NCI-H2029 (cell line): Measurements from ENCODE around the gene MOK.

Source experiments
- DNase-seq: peaks from one replicate; lab custom pipeline; 2025; lab: John Stamatoyannopoulos, UW

Gene MOK

DNA sequence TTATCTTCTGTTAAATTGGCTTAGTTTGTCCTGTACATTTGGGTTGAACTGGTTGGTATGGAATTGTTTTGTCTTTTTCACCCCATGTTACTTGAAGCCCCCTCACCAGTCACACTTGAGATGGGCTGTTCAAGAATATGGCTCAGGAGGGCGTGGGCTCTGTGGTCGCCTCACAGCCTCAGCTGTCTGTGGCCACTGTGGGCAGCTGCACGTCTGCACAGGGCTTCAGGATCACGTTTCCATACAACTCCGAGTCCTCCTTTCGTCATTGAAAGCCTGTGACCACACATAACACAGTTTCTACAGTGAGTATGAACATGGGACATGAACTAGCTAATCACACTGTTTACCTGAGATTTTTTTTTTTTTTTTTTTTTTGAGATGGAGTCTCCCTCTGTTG lies 81.3 kb downstream of the MOK start:
- DNase-seq: no peak

- no peak for DNase-seq
Measured at GRCh38 chr14:102222751-102223150, 82.2 kb downstream of the MOK start.

DNA sequence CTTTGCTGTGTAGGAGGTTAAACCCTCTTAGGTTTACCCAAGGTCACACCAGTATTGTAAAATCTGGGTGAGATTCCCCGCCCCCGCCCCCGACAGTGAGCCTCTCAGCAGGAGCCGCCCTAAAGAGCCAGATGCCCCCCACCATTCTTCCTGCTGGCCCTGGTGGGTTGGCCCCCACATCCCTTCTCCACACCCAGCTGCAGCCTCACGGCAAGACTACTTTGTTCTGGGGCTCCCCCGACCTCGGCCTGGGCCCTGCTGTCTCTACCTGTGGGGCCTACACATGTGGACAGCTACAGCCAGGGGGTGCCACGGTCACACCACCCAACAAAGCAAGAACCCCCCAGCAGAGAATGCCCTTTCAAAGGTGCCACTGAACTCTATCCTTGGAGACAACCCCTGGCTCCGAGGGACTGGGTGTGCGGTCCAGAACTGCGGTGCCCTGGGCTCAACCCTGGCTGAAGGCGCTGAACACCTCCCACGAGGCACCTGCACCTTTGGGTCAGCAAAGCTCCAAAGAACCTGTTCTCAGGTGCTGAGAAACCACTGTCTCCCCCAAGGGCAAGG lies 82.9 kb downstream of the MOK start:
- DNase-seq: no peak

- DNase-seq: no peak
Measured at GRCh38 chr14:102221026-102221425, 83.9 kb downstream of the MOK start.

GRCh38 chr14:102220031-102220430 lies 84.9 kb downstream of the MOK start:
- no peak for DNase-seq

DNA sequence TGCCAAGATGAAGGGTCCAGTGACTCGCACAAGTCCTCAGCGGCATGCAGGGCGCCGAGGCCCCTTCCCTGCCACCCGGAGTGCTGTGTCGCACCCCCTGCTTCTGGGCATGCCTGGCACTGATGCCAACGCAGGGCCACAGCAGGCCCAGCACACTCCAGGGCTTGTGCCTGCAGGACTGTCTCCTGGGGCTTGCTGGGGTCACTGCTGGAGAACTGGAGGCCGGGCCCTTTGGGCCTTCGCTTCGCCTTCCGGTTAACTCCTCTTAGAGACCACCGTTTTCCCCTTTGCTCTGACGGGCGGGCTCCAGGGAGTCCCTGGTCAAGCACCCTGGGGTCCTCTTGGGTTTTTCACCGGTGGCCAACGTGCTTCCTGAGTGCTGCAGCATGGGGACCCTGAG lies 85.6 kb downstream of the MOK start:
- no peak for DNase-seq

DNA sequence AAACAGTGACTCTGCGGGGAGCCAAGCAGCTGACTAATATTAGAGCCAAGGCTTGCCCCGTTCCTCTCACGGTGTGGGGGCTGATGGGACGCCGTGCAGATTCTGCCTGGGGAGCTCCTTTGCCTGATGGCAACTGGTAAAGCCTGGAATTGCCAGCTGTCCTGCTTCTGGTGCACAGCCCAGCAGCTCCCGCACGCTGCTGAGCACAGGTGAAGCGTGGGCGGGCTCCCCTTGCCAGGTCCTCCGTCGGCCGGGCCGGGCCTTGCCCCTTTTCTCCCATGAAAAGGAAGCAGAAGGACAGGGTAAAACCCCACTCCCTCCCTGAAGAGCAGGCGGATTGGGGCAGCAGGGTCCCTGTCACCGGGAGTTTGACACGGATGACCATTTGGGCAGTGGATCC lies 86.3 kb downstream of the MOK start:
- no peak for DNase-seq

DNA sequence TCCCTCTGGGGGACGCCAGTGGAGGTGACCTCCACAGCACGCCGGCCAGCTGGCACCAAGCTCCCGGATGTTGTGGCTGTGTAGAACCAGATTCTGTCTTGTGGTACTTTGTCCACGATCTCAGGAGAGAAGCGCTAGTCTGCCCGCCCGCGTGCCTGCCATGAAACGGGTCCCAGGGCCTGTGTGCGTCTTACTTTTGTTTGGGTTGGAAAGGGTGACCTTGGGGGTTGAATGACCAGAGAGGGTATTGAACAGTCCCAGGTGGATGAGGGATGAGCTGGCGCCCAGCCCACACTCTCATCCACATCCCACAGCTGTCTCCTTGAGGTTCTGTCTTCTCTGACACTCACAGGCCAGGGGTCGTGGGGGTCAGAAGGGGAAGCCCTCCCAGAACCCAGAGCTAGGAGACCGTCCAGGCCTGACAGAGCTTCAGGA lies 87.0 kb downstream of the MOK start:
- DNase-seq: no peak

- DNase-seq: no peak
Measured at GRCh38 chr14:102217399-102217798, 87.6 kb downstream of the MOK start.

GRCh38 chr14:102215576-102216250 lies 89.3 kb downstream of the MOK start:
- peak; percentile 44 for DNase-seq

DNA sequence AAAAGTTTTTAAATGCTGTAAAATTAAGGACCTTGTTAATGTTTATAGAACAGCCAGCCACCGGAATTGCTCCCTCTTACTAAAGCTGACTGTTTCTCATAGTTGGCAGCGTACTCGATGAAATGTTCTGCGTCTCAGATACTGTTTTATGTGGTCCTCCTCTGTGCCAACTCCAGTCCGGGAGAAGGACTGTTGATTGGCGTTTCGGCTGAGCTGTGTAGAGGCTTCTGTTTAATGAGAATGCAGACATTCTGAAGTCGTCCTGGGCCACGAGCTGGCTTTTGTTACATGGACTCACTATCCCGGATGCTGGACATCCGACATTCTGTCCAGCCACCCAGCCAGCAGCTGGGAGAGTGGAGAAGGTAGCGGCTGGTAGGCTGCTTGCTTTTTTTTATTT lies 89.9 kb downstream of the MOK start:
- DNase-seq: no peak

GRCh38 chr14:102213984-102214658 lies 90.8 kb downstream of the MOK start:
- DNase-seq: no peak

DNA sequence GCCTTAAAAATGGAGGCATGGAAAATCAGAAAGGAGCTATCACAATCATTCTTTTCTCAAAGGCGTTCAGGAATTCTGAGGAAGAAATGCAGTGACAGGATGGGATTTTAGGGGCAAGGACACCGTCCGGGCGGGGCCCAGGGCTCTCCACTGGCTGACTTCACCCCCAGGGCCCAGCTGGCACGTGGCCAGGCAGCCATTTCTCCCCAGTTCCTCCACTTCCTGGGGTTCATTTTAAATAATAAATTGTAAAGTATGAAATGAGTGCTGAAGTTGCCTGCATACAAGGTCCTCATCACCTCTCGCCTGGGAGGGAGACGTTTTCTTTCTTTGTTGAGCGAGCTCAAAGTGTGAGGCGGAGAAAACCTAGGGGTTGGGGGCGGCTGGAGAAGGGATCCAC lies 91.5 kb downstream of the MOK start:
- DNase-seq: no peak

DNA sequence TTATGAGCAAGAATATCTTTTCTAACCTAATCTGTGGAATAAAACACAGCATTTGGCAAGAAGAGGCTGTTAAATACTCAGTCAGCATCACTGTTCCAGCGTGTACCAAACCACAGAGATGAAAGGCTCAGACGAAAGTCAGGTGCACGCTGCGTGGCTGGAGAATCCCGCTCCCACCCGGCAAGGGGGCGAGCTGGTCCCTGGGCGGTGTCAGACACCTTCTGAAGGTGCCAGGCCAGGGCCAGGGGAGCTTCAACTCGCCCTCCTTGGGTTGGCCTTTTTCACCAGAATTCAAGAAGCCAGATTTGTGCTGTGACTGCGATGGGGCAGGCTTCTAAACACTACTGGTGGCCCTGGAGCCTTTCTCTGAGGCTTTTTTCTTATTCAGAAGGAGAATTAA lies 92.1 kb downstream of the MOK start:
- no peak for DNase-seq

DNA sequence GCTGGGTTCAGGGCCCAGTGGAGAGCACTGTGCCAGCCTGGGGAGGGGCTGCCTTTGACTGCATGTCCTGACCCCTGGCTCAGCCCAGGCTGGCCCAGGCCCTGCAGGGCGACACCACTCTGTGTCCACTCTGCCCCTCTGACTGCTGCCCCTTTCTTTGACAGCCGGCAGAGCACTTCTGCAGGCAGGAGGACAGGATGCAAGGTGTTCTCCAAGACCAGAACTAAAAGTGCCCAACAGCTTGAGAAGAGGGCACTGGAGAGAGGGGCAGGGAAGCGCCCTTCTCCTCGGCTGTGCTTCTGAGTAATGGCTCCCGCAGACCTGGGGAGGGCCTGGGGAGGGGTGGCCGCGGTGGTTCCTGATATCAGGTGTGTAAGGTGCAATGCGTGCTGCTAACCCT lies 92.6 kb downstream of the MOK start:
- no peak for DNase-seq

- DNase-seq: no peak
Measured at GRCh38 chr14:102211240-102211639, 93.7 kb downstream of the MOK start.

DNA sequence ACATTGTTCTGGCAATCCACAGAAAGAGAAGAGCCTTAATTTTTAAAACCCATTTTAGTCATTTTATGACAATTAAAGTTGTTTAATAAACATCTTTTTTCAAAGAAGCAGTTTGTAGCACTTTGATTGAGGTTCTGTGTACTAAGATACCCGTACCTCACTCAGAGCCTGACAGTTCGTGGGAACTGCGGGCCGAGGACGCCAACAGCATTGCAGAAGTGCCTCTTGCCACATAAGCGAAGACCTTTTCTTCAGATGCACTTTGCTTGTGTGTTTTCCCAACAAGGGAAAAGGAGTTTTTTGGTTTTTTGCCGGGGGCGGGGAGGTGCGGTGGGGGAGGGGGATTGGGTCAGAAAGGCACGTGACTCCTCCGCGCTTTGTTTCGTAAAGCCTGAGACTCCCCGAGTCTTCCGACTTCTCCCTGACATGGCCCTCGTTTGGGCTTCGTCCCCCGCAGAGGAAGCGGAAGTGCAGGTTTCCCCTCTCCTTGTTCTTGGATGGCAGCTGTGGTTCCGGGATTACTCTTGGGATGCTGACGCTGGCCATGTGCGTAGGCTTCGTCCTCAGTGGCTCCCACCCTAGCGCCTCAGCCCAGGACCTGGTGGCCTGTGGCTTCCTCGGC lies 94.4 kb downstream of the MOK start:
- no peak for DNase-seq

DNA sequence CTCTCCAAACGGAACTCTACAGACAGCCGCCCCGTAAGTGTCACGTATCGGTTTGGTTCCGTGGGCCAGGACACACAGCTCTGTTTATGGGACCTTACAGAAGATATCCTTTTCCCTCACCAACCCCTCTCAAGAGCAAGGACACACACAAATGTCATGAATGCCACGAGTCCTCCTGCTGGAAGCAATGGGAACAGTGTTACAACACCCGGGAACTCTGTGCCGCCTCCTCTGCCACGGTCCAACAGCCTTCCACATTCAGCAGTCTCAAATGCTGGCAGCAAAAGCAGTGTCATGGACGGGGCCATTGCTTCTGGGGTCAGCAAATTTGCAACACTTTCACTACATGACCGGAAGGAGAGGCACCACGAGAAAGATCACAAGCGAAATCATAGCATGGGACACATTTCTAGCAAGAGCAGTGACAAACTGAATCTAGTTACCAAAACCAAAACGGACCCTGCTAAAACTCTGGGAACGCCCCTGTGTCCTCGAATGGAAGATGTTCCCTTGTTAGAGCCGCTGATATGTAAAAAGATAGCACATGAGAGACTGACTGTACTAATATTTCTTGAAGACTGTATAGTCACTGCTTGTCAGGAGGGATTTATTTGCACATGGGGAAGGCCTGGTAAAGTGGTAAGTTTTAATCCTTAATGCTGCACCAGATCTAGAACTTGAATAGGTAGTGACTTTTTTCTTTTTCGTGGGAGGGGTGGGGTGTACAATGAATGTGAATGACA lies 95.6 kb downstream of the MOK start:
- no peak for DNase-seq

DNA sequence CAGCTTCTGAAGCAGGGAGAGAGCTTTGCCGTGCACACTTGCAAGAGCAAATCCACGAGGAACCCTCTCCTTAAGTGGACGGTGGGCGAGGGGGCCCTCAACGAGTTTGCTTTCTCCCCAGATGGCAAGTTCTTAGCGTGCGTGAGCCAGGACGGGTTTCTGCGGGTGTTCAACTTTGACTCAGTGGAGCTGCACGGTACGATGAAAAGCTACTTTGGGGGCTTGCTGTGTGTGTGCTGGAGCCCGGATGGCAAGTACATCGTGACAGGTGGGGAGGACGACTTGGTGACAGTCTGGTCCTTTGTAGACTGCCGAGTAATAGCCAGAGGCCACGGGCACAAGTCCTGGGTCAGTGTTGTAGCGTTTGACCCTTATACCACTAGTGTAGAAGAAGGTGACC lies 96.2 kb downstream of the MOK start:
- DNase-seq: no peak

GRCh38 chr14:102207831-102208365 lies 97.1 kb downstream of the MOK start:
- DNase-seq: no peak

DNA sequence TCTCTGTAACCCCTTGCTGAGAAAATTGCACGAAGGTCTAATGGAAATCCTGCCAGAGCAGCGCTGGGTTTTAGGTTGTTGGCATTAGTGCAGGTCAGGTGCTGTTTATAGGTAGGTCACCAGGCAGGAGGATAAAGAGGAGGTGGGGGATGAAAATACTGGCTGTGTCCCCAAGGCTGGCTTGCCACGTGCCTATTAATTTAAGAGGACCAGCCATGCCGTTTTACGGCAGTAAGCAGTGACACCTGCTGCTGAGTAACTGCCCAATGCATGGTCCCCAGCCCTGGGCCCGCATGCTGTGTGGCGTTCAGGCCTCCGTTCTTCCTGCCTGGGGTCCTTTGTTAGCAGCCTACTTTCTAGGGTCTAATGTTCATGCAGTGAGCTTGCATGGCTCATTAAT lies 98.0 kb downstream of the MOK start:
- DNase-seq: no peak

DNA sequence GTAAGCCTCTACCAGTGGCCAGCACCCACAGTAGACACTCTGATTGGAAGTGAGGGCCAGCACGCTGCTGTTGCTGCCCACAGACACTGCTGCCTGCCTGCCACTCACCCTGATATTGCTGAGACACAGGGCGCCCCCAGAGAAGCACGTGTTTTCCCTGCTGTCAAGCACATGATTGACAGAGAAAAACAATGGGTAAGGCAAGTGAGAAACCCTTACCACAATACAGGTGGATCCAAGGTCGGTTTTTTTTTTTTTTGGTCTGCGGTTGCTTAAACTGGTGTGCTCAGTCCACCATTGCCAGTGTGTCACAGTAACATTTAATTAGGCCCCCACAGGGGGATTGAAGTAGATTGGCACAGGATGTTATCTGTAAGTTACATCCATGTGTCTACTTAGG lies 99.4 kb downstream of the MOK start:
- DNase-seq: no peak
